D721Med (cell line): ENCODE results near the gene DNAAF2.

Experiments used
- DNase-seq: peaks from one replicate; pipeline ENCODE4 v3.0.0; 2011; ENCODE audit warnings: low spot score; ENCODE audit not compliant: insufficient read length
- FAIRE-seq: peaks from 2 replicates; lab custom pipeline; 2011; peaks lifted over from hg19 to GRCh38; lab: Jason Lieb, UNC
- CTCF ChIP-seq: IDR thresholded peaks from 2 replicates; pipeline ENCODE4 v1.5.1; 2012; ENCODE audit warnings: mild to moderate bottlenecking, control low read depth; ENCODE audit not compliant: insufficient read depth; ENCODE audit errors: missing control alignments

Gene DNAAF2

GRCh38 chr14:49612251-49612650, 22.8 kb downstream of the DNAAF2 start:
- no peak for TF ChIP-seq CTCF
- FAIRE-seq (no peak), DNase-seq (no peak)

GRCh38 chr14:49607583-49607982, 27.5 kb downstream of the DNAAF2 start:
- TF ChIP-seq CTCF = no peak
- no peak for FAIRE-seq
- DNase-seq = no peak

- no peak for TF ChIP-seq CTCF
- DNase-seq = peak; percentile 45
- FAIRE-seq = no peak
These were observed 36.4 kb downstream of the DNAAF2 start, which contains the start of gene LRR1 for GRCh38 chr14:49598485-49599300. Gene LRR1 (plus strand): TSS chr14:49598940. CDS start chr14:49599021, 81 bp downstream.

GRCh38 chr14:49598189-49598484, 36.9 kb downstream of the DNAAF2 start:
- no peak for DNase-seq
- no peak for FAIRE-seq
- TF ChIP-seq CTCF = no peak

DNA sequence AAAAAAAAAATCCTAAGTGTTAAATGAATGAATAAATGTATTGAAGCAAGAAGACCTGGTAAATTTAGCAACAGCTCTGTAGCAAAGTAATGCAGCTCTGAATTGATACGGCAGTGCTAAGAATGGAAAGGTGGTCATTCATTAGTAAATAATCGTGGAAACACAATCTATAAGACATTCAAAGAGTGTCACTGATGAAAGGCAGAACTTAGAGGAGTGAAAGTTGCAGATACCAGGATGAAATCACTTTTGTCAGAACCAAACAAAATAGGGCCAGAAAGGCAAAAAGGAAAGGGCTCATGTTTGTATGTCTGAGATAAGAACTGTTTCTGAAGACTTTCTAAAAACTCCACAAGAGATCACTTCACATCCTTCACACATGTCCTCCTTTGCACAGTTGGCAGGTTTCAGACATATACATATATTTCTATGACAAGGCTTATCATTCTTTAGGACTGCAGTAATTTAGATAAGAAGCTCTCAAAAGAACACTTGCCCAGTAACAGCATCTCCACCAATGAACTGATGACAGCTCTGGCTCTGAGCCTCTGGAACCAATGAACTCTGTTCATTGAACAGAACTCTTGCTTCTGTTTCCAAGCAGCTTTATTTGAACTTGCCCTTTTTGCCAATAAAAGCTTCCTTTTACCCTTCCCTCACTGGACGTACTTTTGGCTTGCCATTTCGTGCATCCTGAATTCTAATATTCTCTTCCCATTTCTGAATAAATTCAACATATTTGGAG, 40.5 kb downstream of the DNAAF2 start:
- DNase-seq (no peak), FAIRE-seq (no peak)
- TF ChIP-seq CTCF = no peak

- no peak for FAIRE-seq
- DNase-seq = no peak
- TF ChIP-seq CTCF = no peak
These were observed 42.0 kb downstream of the DNAAF2 start for GRCh38 chr14:49593016-49593415.

GRCh38 chr14:49589387-49589786, 45.7 kb downstream of the DNAAF2 start:
- DNase-seq = no peak
- no peak for FAIRE-seq
- no peak for TF ChIP-seq CTCF
